ENCODE data around the gene CMTM1.

Gene CMTM1

DNA sequence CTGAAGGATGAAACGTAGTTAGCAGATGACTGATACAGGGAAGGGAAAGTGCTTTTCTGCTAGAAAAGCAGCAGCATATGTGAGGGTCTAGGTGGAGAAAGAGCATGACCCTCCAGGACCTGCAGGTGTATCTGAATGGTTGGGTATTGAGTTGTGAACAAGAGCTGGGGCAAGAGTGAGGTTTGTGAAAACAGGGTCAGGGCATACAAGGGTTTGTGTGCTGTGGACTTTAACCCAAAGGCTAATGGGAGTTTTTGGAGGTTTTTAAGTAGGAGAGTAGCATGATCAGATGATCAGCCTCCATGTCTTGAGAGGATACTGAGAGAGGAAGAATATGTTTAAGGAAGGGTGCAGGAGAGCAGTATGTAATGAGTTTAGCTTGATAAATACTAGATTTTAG, 6.1 kb upstream of the CMTM1 start:
- no peaks in the 10 kb centered on the region for H4K20me1 ChIP-seq (ENCODE audit: control insufficient read depth, insufficient read depth, low read depth, low read length)
- TF ChIP-seq, protein P1, sequence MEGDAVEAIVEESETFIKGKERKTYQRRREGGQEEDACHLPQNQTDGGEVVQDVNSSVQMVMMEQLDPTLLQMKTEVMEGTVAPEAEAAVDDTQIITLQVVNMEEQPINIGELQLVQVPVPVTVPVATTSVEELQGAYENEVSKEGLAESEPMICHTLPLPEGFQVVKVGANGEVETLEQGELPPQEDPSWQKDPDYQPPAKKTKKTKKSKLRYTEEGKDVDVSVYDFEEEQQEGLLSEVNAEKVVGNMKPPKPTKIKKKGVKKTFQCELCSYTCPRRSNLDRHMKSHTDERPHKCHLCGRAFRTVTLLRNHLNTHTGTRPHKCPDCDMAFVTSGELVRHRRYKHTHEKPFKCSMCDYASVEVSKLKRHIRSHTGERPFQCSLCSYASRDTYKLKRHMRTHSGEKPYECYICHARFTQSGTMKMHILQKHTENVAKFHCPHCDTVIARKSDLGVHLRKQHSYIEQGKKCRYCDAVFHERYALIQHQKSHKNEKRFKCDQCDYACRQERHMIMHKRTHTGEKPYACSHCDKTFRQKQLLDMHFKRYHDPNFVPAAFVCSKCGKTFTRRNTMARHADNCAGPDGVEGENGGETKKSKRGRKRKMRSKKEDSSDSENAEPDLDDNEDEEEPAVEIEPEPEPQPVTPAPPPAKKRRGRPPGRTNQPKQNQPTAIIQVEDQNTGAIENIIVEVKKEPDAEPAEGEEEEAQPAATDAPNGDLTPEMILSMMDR (IDR thresholded peaks at IDR 0.05; ENCODE audit: low read depth, low read length, poor library complexity, severe bottlenecking), result no peak
- no peak for TF ChIP-seq EZH2phosphoT487 (IDR thresholded peaks at IDR 0.05; ENCODE audit: borderline replicate concordance, low read length)
- H3K27me3 ChIP-seq (ENCODE audit: control insufficient read depth, low read length), result no peaks in the 10 kb centered on the region
- H3K4me2 ChIP-seq (ENCODE audit: low read length), result no peak overlapping the region
- H3K27ac ChIP-seq (ENCODE audit: low read depth, low read length), result no peak overlapping the region
- no peaks in the 10 kb centered on the region for H3K4me1 ChIP-seq (ENCODE audit: control insufficient read depth, low read length)
- H3K4me3 ChIP-seq (ENCODE audit: low read length), result no peak overlapping the region
- peaks cover 61% of the 10 kb centered on the region for H3K36me3 ChIP-seq (ENCODE audit: control insufficient read depth, low read length)
- no peaks in the 10 kb centered on the region for H3F3A ChIP-seq (ENCODE audit: control insufficient read depth, insufficient read depth)
- peaks cover 18% of the 10 kb centered on the region for H3K79me2 ChIP-seq (ENCODE audit: control insufficient read depth, low read length)
- no peaks in the 10 kb centered on the region for H3K9me3 ChIP-seq (ENCODE audit: control insufficient read depth, insufficient read depth, low read length)
- H3K9me2 ChIP-seq (replicated peaks; ENCODE audit: control insufficient read depth, low read length), result no peaks in the 10 kb centered on the region

DNA sequence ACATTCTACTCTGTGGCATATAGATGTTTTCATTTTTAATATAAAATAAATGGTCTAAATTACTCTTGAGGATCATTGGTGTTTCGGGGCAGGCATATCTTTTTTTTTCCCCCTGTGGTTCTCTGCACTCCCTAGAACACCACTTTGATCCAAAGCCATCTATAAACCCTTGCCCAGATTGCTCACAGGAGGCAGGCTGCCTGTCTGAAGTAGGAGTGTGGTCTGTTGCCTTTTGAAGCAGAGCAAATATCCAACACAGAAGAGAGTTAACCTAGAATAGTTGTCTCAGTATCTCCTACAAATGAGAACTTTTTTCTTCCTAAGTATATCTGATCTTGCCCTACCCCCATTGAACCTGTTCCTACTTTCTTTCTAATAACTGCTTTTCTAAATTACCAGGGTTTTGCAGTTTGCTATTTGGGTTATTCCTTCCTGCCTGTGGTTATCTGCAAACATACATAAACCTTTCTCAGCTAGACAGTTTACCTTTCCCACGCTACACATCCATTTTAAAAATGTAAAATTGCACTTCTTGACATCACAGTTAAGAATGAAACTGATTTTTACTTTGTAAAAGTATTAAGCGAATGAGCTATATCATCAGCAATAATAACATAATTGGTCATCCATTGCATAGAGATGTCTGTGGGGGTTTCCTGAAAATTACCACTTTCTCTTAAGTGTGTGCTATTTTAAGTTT, 4.7 kb upstream of the CMTM1 start:
- no peak overlapping the region for H3K27ac ChIP-seq (ENCODE audit: low read depth, low read length)
- H3K9me3 ChIP-seq (ENCODE audit: control insufficient read depth, insufficient read depth, low read length), result no peaks in the 10 kb centered on the region
- H3K27me3 ChIP-seq (ENCODE audit: control insufficient read depth, low read length), result no peaks in the 10 kb centered on the region
- H3K36me3 ChIP-seq (ENCODE audit: control insufficient read depth, low read length), result peaks cover 68% of the 10 kb centered on the region
- no peaks in the 10 kb centered on the region for H4K20me1 ChIP-seq (ENCODE audit: control insufficient read depth, insufficient read depth, low read depth, low read length)
- H3K4me3 ChIP-seq (ENCODE audit: low read length), result no peak overlapping the region
- no peaks in the 10 kb centered on the region for H3F3A ChIP-seq (ENCODE audit: control insufficient read depth, insufficient read depth)
- H3K4me1 ChIP-seq (ENCODE audit: control insufficient read depth, low read length), result no peaks in the 10 kb centered on the region
- no peak overlapping the region for H3K4me2 ChIP-seq (ENCODE audit: low read length)
- H3K9me2 ChIP-seq (replicated peaks; ENCODE audit: control insufficient read depth, low read length), result no peaks in the 10 kb centered on the region
- H3K79me2 ChIP-seq (ENCODE audit: control insufficient read depth, low read length), result peaks cover 11% of the 10 kb centered on the region
- TF ChIP-seq, protein P1 (IDR thresholded peaks at IDR 0.05; ENCODE audit: low read depth, low read length, poor library complexity, severe bottlenecking), result no peak
- no peak for TF ChIP-seq EZH2phosphoT487 (IDR thresholded peaks at IDR 0.05; ENCODE audit: borderline replicate concordance, low read length)

DNA sequence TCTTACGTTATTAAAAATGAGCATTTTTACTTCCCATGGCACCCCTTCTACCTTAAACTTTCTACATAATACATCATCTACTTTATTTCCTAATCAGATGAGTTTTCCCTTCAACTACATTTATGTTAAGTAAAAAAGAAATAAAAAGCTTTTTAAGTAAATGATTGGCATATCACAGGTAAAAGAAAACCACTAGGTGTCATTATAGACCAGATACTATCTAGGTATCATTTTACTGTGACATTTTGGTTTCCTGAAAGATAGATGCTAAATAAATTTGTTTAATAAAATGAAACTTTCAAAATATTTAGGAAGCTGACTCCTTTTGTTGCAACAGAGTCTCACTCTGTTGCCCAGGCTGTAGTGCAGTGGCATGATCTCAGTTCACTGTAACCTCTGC, 3.8 kb upstream of the CMTM1 start:
- Histone ChIP-seq H3K9me2 (replicated peaks; ENCODE audit: control insufficient read depth, low read length) (no peaks in the 10 kb centered on the region), H3K27me3 (ENCODE audit: control insufficient read depth, low read length) (no peaks in the 10 kb centered on the region), H3K4me2 (ENCODE audit: low read length) (no peak overlapping the region), H3K36me3 (ENCODE audit: control insufficient read depth, low read length) (peaks cover 71% of the 10 kb centered on the region), H3K9me3 (ENCODE audit: control insufficient read depth, insufficient read depth, low read length) (no peaks in the 10 kb centered on the region), H4K20me1 (ENCODE audit: control insufficient read depth, insufficient read depth, low read depth, low read length) (no peaks in the 10 kb centered on the region), H3K27ac (ENCODE audit: low read depth, low read length) (no peak overlapping the region), H3K4me3 (ENCODE audit: low read length) (no peak overlapping the region), H3K79me2 (ENCODE audit: control insufficient read depth, low read length) (peaks cover 9% of the 10 kb centered on the region), H3K4me1 (ENCODE audit: control insufficient read depth, low read length) (no peaks in the 10 kb centered on the region), H3F3A (ENCODE audit: control insufficient read depth, insufficient read depth) (0 out of 2 replicates have a peak, but pooled peaks cover under 1% of the 10 kb centered on the region)
- no peak for TF ChIP-seq EZH2phosphoT487 (IDR thresholded peaks at IDR 0.05; ENCODE audit: borderline replicate concordance, low read length)
- TF ChIP-seq, protein P1 (IDR thresholded peaks at IDR 0.05; ENCODE audit: low read depth, low read length, poor library complexity, severe bottlenecking), result peak; percentile 19
